GM19240 (cell line): ENCODE measurements around the gene PIGT.
A peak's percentile ranks its signal among the peaks of the same experiment; 100 is the strongest.

Source experiments
- DNase-seq: peaks from one replicate; pipeline ENCODE4 v3.0.0; 2011; ENCODE audit warnings: low spot score; ENCODE audit not compliant: insufficient read length

PIGT gene

GRCh38 chr20:45415822-45416637 is at the start of gene PIGT:
TSS of gene PIGT (plus strand) at chr20:45416141. CDS start at chr20:45416157, 16 bp downstream.
- DNase-seq: peak; percentile 79

DNA sequence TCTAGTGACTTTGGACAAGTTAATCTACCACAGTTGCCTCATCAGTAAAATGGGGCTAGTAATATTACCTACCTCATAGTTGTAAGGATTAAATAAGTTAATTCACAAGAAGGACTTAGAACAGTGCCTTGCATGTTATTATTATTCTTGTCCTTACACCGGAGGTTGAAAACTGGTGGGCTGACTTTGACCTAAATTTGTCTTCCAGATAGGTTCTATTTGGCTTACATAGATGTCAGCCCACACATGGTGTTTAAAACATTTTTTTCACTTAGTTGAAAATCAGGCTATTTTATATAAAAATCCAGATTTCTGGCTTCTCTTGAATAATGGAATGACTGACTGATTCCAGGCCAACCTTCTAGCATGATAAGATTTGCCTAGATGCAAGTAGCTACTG is 49.7 kb upstream of the PIGT start:
- DNase-seq: no peak

- no peak for DNase-seq
These were observed 49.3 kb upstream of the PIGT start for GRCh38 chr20:45366631-45367030.

- no peak for DNase-seq
These were observed 48.8 kb upstream of the PIGT start for GRCh38 chr20:45367126-45367525.

DNA sequence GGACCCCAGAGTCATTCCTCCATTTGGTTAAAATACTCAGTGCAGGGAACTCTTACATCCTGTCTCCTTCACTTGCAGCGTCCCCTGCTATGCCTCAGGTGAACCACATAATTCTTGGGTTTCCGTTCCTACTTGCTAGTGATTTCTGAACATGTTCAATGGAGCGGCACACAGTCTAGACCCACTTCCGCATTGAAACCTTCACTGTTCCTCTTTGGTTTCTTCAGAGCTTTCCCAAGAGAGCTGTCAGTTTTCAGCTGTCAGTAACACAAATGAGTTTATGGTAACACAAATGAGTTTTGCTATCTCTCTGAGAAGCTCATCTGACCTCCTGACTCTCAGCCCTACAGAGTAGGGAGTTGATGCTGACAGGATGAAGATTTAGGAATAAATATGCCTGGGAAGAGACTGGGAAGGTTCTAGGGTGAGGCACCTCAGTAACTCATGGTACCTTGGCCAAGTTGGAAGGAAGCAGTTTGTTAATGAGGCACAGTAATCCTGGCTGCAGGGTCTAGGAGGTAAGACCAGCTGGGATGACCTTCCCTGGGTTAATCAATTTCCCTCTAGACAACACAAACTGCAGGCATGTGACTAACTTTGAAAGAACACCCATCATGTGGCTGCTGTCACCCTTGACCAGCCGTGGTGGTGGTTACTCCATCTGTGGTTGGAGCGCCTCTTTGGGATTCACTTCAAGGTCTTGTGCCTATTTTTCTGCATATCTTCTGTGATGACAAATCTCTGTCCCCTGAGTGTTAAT is 47.5 kb upstream of the PIGT start:
- DNase-seq: peak; percentile 80

- no peak for DNase-seq
These were observed 45.3 kb upstream of the PIGT start for GRCh38 chr20:45370571-45371160.

DNA sequence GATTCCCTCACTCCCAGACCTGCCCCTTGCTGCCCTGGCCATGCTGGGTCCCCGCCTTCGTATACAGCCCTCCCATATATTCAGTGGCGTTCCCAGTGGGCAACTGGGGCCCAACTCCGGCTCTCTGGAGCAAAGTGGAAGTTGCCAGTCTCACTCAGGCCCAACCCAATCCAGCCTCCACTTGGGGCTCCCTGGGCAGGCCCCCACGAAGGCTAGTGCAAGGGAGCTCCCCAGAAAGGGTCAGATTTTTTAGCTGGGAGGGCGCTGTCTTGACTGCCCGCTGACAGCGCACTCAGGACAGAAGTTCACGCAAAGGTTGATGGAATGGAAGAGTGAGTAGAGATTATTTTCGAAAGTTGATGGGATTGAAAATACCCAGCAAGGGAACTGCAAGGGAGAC is 43.7 kb upstream of the PIGT start:
- DNase-seq: no peak

- DNase-seq: no peak
These were observed 43.1 kb upstream of the PIGT start for GRCh38 chr20:45372646-45373352.

DNA sequence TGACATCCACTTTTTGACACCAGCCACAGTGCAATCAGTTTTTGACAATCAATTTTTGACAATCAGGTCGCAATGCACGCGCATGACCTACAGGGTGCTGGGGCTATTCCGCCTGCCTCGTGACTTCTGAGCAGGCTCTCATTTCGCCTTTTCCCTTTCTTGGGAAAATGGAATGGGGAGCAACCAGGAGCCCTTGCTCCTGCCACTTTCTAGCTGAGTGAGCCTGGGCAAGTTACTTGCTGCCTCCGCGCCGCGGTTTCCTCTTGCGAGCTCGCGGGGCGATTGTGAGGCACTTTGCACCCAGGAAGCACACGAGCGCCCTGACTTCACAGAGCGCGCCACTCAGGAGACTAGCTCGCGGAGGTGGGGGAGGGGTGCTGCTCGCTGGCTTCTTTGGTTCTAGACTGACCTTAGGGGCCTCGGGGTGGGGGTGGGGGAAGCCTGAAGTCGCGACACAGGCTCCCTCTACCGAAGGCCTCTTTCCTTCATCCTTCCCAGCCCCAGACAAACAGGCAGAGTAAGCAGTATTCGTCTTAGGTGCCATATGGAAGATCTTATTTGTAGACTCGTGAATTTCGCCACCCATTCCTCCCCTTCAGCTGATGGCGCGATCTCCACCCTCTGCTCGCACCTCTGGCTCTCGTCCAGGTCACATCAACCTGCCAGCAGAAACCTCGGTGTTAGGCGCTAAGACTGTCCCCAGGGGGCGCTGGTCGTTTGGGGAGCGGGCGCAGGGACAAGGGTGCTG is 42.4 kb upstream of the PIGT start:
- no peak for DNase-seq

GRCh38 chr20:45374101-45374467 is 41.9 kb upstream of the PIGT start:
- no peak for DNase-seq

DNA sequence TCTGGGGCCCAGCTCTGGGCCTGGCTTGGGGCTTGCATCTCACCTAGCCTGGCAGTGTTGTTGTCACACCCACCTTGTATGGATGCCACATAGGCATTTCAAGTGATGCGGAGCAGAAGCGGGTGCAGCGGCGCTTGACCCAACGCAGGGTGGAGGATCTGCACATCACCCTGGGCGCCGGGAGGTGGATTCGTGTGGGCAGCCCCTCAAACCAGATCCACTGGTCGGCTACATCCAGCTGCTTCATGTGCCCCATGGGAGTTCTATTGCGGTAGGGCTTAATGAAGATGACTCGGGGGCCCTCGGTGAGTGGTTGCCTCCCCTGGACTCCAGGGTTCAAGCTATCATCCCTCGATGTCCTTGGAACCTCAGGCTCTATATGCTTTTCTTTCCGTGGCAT is 41.0 kb upstream of the PIGT start:
- no peak for DNase-seq

DNA sequence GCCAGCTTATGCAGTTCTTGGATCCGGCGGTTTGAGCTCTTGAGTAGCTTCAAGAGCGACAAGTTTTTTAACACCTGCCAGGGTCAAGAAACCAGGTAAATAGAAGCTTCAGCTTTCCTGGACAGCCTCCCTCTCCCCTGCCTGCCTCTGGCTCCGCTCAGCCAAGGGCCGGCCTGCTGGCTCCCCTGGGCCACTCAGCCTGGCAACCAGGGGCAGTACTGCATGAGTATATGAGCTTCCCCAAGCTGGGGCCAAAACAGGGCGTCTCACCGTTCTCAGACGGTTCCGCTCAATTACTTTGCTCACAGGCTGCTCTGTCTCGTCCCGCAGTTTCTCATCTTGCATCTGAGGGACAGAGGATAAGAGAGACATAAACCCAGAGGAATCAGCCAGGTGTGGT is 38.7 kb upstream of the PIGT start:
- no peak for DNase-seq

- DNase-seq: no peak
These were observed 37.8 kb upstream of the PIGT start, which contains the start of gene TP53TG5 for GRCh38 chr20:45378191-45378590. TSS of gene TP53TG5 (minus strand) at chr20:45378325. CDS start at chr20:45378236, 89 bp downstream.

DNA sequence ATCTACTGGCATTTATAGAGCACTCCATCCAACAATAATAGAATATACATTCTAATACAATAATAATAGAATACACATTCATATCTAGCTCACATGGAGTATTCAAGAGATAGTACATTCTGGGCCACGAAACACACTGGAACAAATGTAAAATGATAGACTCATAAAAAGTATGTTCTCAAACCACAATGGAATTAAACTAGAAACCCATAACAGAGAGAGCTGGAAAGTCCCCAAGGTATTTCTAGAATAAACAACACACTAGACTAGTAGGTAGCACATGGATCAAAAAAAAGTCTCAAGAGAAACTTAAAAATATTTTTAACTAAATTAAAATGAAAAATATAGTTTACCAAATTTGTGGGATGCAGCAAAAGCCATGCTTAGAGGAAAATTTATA is 28.7 kb upstream of the PIGT start:
- no peak for DNase-seq

GRCh38 chr20:45390931-45391330 is 25.0 kb upstream of the PIGT start:
- no peak for DNase-seq

- no peak for DNase-seq
These were observed 24.4 kb upstream of the PIGT start for GRCh38 chr20:45391559-45391958.

- no peak for DNase-seq
These were observed 23.2 kb upstream of the PIGT start for GRCh38 chr20:45392733-45393132.

- no peak for DNase-seq
These were observed 21.5 kb upstream of the PIGT start for GRCh38 chr20:45394221-45395113.

- DNase-seq: no peak
These were observed 20.9 kb upstream of the PIGT start for GRCh38 chr20:45395114-45395415.

- DNase-seq: no peak
These were observed 16.9 kb upstream of the PIGT start for GRCh38 chr20:45399018-45399417.
